HL-60 (cell line): Measurements from ENCODE around the gene FMN1.

Experiments used
- DNase-seq, 2 experiments: peaks; one replicate each; pipeline ENCODE4 v3.0.0-alpha.2; 2010 to 2020; ENCODE audit warnings: low read depth in 1 of 2, low spot score in 1 of 2
- H3K27ac ChIP-seq: fragments of 250-450 bp; sonication (Bioruptor Pico); replicated peaks from 2 replicates; pipeline ENCODE4 v1.5.1; 2020; ENCODE audit warnings: mild to moderate bottlenecking, moderate library complexity
- H3K27me3 ChIP-seq: fragments of 250-450 bp; sonication (Bioruptor Pico); 2 replicates; pipeline ENCODE4 v1.5.1; 2021; ENCODE audit warnings: mild to moderate bottlenecking, moderate library complexity; ENCODE audit not compliant: insufficient read depth, poor library complexity, severe bottlenecking
- H3K4me3 ChIP-seq: replicated peaks from 2 replicates; pipeline ENCODE4 v1.5.1; 2011; ENCODE audit warnings: mild to moderate bottlenecking, control low read depth, low read length; ENCODE audit not compliant: insufficient read depth
- CTCF ChIP-seq: IDR thresholded peaks from one replicate; pipeline ENCODE4 v1.5.1; 2011; ENCODE audit warnings: low read length, control low read depth, inconsistent platforms; ENCODE audit not compliant: insufficient read depth
- GABPA ChIP-seq: IDR thresholded peaks from 2 replicates; pipeline ENCODE4 v1.6.1; 2012; ENCODE audit warnings: low read depth
- POLR2AphosphoS5 ChIP-seq: IDR thresholded peaks from 2 replicates; pipeline ENCODE4 v1.6.1; 2012; ENCODE audit warnings: low read depth
- SPI1 ChIP-seq: IDR thresholded peaks from 2 replicates; pipeline ENCODE4 v1.6.1; 2012; ENCODE audit warnings: low read depth, mild to moderate bottlenecking, borderline replicate concordance
- TF ChIP-seq, protein P1 (sequence below): IDR thresholded peaks from 2 replicates; pipeline ENCODE4 v1.6.1; 2012; ENCODE audit warnings: low read depth; ENCODE audit not compliant: insufficient replicate concordance

The FMN1 gene

GRCh38 chr15:33200444-33200843, 5.9 kb upstream of the FMN1 start:
- H3K4me3 ChIP-seq = no peak overlapping the region
- TF ChIP-seq POLR2AphosphoS5 = no peak
- no peak for TF ChIP-seq CTCF
- TF ChIP-seq, protein P1, sequence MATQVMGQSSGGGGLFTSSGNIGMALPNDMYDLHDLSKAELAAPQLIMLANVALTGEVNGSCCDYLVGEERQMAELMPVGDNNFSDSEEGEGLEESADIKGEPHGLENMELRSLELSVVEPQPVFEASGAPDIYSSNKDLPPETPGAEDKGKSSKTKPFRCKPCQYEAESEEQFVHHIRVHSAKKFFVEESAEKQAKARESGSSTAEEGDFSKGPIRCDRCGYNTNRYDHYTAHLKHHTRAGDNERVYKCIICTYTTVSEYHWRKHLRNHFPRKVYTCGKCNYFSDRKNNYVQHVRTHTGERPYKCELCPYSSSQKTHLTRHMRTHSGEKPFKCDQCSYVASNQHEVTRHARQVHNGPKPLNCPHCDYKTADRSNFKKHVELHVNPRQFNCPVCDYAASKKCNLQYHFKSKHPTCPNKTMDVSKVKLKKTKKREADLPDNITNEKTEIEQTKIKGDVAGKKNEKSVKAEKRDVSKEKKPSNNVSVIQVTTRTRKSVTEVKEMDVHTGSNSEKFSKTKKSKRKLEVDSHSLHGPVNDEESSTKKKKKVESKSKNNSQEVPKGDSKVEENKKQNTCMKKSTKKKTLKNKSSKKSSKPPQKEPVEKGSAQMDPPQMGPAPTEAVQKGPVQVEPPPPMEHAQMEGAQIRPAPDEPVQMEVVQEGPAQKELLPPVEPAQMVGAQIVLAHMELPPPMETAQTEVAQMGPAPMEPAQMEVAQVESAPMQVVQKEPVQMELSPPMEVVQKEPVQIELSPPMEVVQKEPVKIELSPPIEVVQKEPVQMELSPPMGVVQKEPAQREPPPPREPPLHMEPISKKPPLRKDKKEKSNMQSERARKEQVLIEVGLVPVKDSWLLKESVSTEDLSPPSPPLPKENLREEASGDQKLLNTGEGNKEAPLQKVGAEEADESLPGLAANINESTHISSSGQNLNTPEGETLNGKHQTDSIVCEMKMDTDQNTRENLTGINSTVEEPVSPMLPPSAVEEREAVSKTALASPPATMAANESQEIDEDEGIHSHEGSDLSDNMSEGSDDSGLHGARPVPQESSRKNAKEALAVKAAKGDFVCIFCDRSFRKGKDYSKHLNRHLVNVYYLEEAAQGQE = no peak
- TF ChIP-seq SPI1 = no peak
- TF ChIP-seq GABPA = no peak
- peaks cover 2% of the 10 kb centered on the region for H3K27me3 ChIP-seq
- no peak overlapping the region for H3K27ac ChIP-seq
- no peak for DNase-seq

DNA sequence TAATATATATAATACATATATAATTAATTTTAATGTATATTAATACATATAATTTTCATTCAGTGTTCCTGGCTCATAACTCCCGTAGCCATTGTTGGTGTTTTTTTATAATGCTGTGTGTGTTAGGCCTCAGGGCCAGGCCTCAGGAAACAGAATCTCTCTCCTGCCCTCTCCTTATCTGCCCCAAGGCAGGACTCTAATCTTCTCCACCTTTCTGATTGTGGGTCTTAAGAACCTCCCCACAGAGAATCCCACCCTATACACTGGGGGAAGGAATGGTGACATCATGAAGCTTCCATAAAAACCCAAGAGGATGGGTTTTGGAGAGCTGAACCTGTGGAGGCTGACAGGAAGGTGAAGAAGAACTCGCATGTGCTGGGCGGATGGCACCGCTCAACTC, 4.0 kb upstream of the FMN1 start:
- no peak for DNase-seq
- Histone ChIP-seq H3K27ac (no peak overlapping the region), H3K27me3 (peaks cover 17% of the 10 kb centered on the region), H3K4me3 (no peak overlapping the region)
- no peak for TF ChIP-seq GABPA
- TF ChIP-seq, protein P1 = no peak
- TF ChIP-seq POLR2AphosphoS5 = no peak
- TF ChIP-seq CTCF = no peak
- TF ChIP-seq SPI1 = no peak

DNA sequence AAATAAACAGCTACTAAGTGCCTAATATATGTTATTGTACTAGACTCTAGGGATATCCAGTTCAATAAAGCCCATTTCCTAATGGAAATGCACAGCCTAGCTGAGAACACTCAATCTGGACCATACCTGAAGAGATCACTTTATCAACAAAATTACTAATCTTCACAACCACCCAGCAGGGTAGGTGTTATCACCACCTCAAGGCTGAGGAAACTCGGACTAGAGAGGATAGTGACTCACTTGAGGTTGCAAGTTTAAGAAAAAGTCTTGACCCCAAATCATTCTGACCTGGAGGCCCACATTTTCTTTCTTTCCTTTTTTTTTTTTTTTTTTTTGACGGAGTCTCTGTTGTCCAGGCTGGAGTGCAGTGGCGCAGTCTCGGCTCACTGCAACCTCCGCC, 3.1 kb upstream of the FMN1 start:
- Histone ChIP-seq H3K4me3 (no peak overlapping the region), H3K27ac (no peak overlapping the region), H3K27me3 (peaks cover 23% of the 10 kb centered on the region)
- DNase-seq = no peak
- no peak for TF ChIP-seq GABPA
- no peak for TF ChIP-seq POLR2AphosphoS5
- no peak for TF ChIP-seq SPI1
- TF ChIP-seq, protein P1 = no peak
- no peak for TF ChIP-seq CTCF
